ENCODE measurements around the gene ZBTB16. TPM values are rescaled to one million over a fixed set of nuclear protein-coding genes. Genes with fewer than 3 reads are reported as not detected.

The ZBTB16 gene
- total and polyA plus RNA-seq, 8 donors: 7.9 to 318 (median 55.3) TPM

GRCh38 chr11:114193730-114194679, 134.5 kb downstream of the ZBTB16 start:
- Histone ChIP-seq H3K4me1 (peaks cover 53 to 72% (median 67%) of the 10 kb centered on the region in 4 donors), H3K9me3 (peaks cover 0 to 4% (median 0%) of the 10 kb centered on the region in 4 donors), H3K4me3 (no peak overlapping the region), H3K27me3 (no peaks in the 10 kb centered on the region), H3K27ac (peak overlapping the region in 4 of 5 donors; percentile 86 to 96 (median 88)), H3K36me3 (peaks cover 0 to 44% (median 41%) of the 10 kb centered on the region in 4 donors)
- WGBS, 5 donors: 70 to 79% (median 73%) methylated on average over 10 of the region's 10 CpGs
- DNase-seq: no peak
- intact Hi-C loops (cut with DNase I; ENCODE audit: low total_unique reads): no loop called here
- no peak for TF ChIP-seq CTCF (IDR thresholded peaks at IDR 0.05)
- peak in 1 of 3 donors; percentile 5 for TF ChIP-seq POLR2AphosphoS5 (IDR thresholded peaks at IDR 0.05)

GRCh38 chr11:114194702-114195101, 135.2 kb downstream of the ZBTB16 start:
- no peak for DNase-seq
- 25 to 54% (median 38%) methylated on average over 4 of the region's 4 CpGs for WGBS, 5 donors
- Histone ChIP-seq H3K27me3 (no peaks in the 10 kb centered on the region), H3K9me3 (peaks cover 0 to 4% (median 0%) of the 10 kb centered on the region in 4 donors), H3K4me1 (peaks cover 57 to 76% (median 72%) of the 10 kb centered on the region in 4 donors), H3K27ac (peak overlapping the region in 4 of 5 donors; percentile 86 to 96 (median 88)), H3K36me3 (peaks cover 0 to 42% (median 37%) of the 10 kb centered on the region in 4 donors), H3K4me3 (no peak overlapping the region)
- intact Hi-C loops (cut with DNase I; ENCODE audit: low total_unique reads): no loop called here
- TF ChIP-seq EP300 (IDR thresholded peaks at IDR 0.05): no peak
- TF ChIP-seq CTCF (IDR thresholded peaks at IDR 0.05): no peak
- TF ChIP-seq POLR2A (IDR thresholded peaks at IDR 0.05): no peak
- no peak for TF ChIP-seq POLR2AphosphoS5 (IDR thresholded peaks at IDR 0.05)

- Histone ChIP-seq H3K4me3 (no peak overlapping the region), H3K36me3 (peaks cover 0 to 37% (median 33%) of the 10 kb centered on the region in 4 donors), H3K27ac (peak overlapping the region in 4 of 5 donors; percentile 86 to 96 (median 88)), H3K4me1 (peaks cover 57 to 76% (median 73%) of the 10 kb centered on the region in 4 donors), H3K27me3 (no peaks in the 10 kb centered on the region), H3K9me3 (peaks cover 0 to 4% (median 0%) of the 10 kb centered on the region in 4 donors)
- 73 to 82% (median 78%) methylated on average over 4 of the region's 4 CpGs for WGBS, 5 donors
- intact Hi-C loops (cut with DNase I; ENCODE audit: low total_unique reads): no loop called here
- DNase-seq: no peak
- TF ChIP-seq EP300 (IDR thresholded peaks at IDR 0.05): no peak
- no peak for TF ChIP-seq CTCF (IDR thresholded peaks at IDR 0.05)
- no peak for TF ChIP-seq POLR2AphosphoS5 (IDR thresholded peaks at IDR 0.05)
- no peak for TF ChIP-seq POLR2A (IDR thresholded peaks at IDR 0.05)
Observed at GRCh38 chr11:114195151-114195550, 135.6 kb downstream of the ZBTB16 start.

- Histone ChIP-seq H3K4me1 (peaks cover 57 to 84% (median 82%) of the 10 kb centered on the region in 4 donors), H3K9me3 (no peaks in the 10 kb centered on the region), H3K27me3 (no peaks in the 10 kb centered on the region), H3K4me3 (no peak overlapping the region), H3K36me3 (peaks cover 0 to 27% (median 23%) of the 10 kb centered on the region in 4 donors), H3K27ac (peak overlapping the region; percentile 44 to 96 (median 88))
- 78 to 86% (median 79%) methylated on average over 5 of the region's 5 CpGs for WGBS, 5 donors
- TF ChIP-seq CTCF (IDR thresholded peaks at IDR 0.05) (no peak), POLR2A (IDR thresholded peaks at IDR 0.05) (no peak), EP300 (IDR thresholded peaks at IDR 0.05) (no peak), POLR2AphosphoS5 (IDR thresholded peaks at IDR 0.05) (peak in 2 of 3 donors; percentile 69 to 89)
- intact Hi-C loops (cut with DNase I; ENCODE audit: low total_unique reads): no loop called here
- peak; percentile 66 to 78 for DNase-seq
Observed at GRCh38 chr11:114195981-114196731, 136.6 kb downstream of the ZBTB16 start.

Data from stomach (tissue), 9 donors.